ENCODE results near the gene SPATA2L.

Gene SPATA2L

GRCh38 chr16:89741342-89742014 lies 40.0 kb upstream of the SPATA2L start:
- no peak for TF ChIP-seq CTCF (IDR thresholded peaks at IDR 0.05; ENCODE audit: extremely low read depth, missing control alignments)
- no peak for DNase-seq (ENCODE audit: low spot score)

- no peak for TF ChIP-seq CTCF (IDR thresholded peaks at IDR 0.05; ENCODE audit: extremely low read depth, missing control alignments)
These were observed 37.9 kb upstream of the SPATA2L start for GRCh38 chr16:89739383-89739782.

GRCh38 chr16:89738538-89739317 lies 37.2 kb upstream of the SPATA2L start:
- DNase-seq (ENCODE audit: low spot score): no peak
- no peak for TF ChIP-seq CTCF (IDR thresholded peaks at IDR 0.05; ENCODE audit: extremely low read depth, missing control alignments)

More at GRCh38 chr16:89739383-89739782, 37.9 kb upstream of the SPATA2L start:
- no peak for DNase-seq (ENCODE audit: low spot score)

- no peak for TF ChIP-seq CTCF (IDR thresholded peaks at IDR 0.05; ENCODE audit: extremely low read depth, missing control alignments)
- no peak for DNase-seq (ENCODE audit: low spot score)
These were observed 36.5 kb upstream of the SPATA2L start for GRCh38 chr16:89738072-89738377.

- TF ChIP-seq CTCF (IDR thresholded peaks at IDR 0.05; ENCODE audit: extremely low read depth, missing control alignments): no peak
- no peak for DNase-seq (ENCODE audit: low spot score)
These were observed 36.0 kb upstream of the SPATA2L start for GRCh38 chr16:89737341-89738071.

- no peak for DNase-seq (ENCODE audit: low spot score)
- no peak for TF ChIP-seq CTCF (IDR thresholded peaks at IDR 0.05; ENCODE audit: extremely low read depth, missing control alignments)
These were observed 35.0 kb upstream of the SPATA2L start for GRCh38 chr16:89736554-89736953.

GRCh38 chr16:89733792-89734191 lies 32.3 kb upstream of the SPATA2L start:
- DNase-seq (ENCODE audit: low spot score): no peak
- TF ChIP-seq CTCF (IDR thresholded peaks at IDR 0.05; ENCODE audit: extremely low read depth, missing control alignments): no peak
